ENCODE measurements around the gene SMIM7. TPM values are rescaled to one million over a fixed set of nuclear protein-coding genes. Genes with fewer than 3 reads are reported as not detected.

Gene SMIM7
- total RNA-seq, 2 experiments from 2014 or later: 44.3 to 47.4 TPM

DNA sequence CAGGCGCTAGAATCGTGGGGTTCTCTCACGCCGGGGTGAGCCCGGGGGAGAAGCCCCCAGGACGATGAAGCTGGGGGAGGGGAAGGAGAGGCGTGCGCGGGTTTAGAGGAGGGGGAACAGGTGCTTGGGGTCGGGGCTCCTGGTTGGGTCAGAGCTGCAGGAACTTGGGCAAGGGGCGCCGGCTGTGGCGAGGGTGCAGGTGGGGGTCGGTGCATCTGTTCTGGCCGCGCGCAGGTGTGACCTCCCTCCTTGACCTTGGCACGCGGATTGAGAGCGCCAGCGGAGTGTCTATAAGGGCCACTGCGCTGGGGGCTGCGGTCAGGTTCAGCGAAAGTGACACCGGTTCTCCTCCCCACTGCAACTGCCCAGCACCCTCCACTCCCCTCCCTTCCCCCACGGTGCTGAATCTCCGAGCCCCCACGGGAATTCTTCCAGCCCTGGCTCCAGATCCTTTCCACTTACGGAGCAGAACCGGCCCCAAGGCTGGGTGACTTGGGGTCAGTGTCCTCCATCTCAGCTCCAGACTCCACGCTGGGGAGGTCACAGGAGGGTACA, 1.6 kb upstream of the SMIM7 start:
- Histone ChIP-seq H3K4me3 (ENCODE audit: low read length) (peak overlapping the region; percentile 92), H3K4me1 (ENCODE audit: insufficient read depth, low read length) (peaks cover 51% of the 10 kb centered on the region), H3K27ac (ENCODE audit: low read depth in 1 of 2, low read length in 2 of 2) (no peak overlapping the region), H3K9me3 (ENCODE audit: control insufficient read depth in 1 of 2, insufficient read depth in 1 of 2, low read length in 2 of 2) (no peaks in the 10 kb centered on the region), H3K36me3 (ENCODE audit: insufficient read depth, low read length) (peaks cover 25% of the 10 kb centered on the region), H3K27me3 (ENCODE audit: control insufficient read depth in 1 of 2, insufficient read depth in 2 of 2, low read length in 2 of 2) (no peaks in the 10 kb centered on the region)
- intact Hi-C loops (cut with DNase I, micrococcal nuclease): loop anchor here in 1 of 2 experiments (2.0 kb wide), 1 partner anchor 119 kb away; the partner anchor contains the start of gene CHERP
- peaks cover 41% of the 10 kb centered on the region for H3K4me1 Mint-ChIP-seq (ENCODE audit: low read depth)
- no peak for ATAC-seq (ENCODE audit: poor library complexity)
- peak in 6 of 14 experiments; percentile 1 to 42 (median 18) for DNase-seq
- peak overlapping the region; percentile 27 for H3K27ac Mint-ChIP-seq
- ChIA-PET POLR2A (interaction anchor here (1.2 to 3.5 kb wide), 6 partner anchors 31 to 119 kb away, joined by 5 to 25 read pairs (median 8); partner anchors contain the start of genes MED26 and SLC35E1), CTCF (no interaction called here)
- peak overlapping the region; percentile 88 for H3K4me3 Mint-ChIP-seq
- H3K9me3 Mint-ChIP-seq: no peaks in the 10 kb centered on the region
- peaks cover 31% of the 10 kb centered on the region for H3K36me3 Mint-ChIP-seq (ENCODE audit: low read depth)
- H3K27me3 Mint-ChIP-seq: no peaks in the 10 kb centered on the region
- TF ChIP-seq, protein P1, sequence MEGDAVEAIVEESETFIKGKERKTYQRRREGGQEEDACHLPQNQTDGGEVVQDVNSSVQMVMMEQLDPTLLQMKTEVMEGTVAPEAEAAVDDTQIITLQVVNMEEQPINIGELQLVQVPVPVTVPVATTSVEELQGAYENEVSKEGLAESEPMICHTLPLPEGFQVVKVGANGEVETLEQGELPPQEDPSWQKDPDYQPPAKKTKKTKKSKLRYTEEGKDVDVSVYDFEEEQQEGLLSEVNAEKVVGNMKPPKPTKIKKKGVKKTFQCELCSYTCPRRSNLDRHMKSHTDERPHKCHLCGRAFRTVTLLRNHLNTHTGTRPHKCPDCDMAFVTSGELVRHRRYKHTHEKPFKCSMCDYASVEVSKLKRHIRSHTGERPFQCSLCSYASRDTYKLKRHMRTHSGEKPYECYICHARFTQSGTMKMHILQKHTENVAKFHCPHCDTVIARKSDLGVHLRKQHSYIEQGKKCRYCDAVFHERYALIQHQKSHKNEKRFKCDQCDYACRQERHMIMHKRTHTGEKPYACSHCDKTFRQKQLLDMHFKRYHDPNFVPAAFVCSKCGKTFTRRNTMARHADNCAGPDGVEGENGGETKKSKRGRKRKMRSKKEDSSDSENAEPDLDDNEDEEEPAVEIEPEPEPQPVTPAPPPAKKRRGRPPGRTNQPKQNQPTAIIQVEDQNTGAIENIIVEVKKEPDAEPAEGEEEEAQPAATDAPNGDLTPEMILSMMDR (IDR thresholded peaks at IDR 0.05): no peak

- TF ChIP-seq, protein P1 (IDR thresholded peaks at IDR 0.05): no peak
- POLR2A ChIA-PET: interaction anchor here (0.6 to 3.5 kb wide), 16 partner anchors 9 to 1281 kb away, joined by 3 to 25 read pairs (median 4); partner anchors contain the start of genes AKAP8, C19orf44, CALR3 and MED26
- ATAC-seq (ENCODE audit: poor library complexity) (no peak), DNase-seq (peak in 13 of 14 experiments; percentile 4 to 69 (median 32))
- CTCF ChIA-PET: interaction anchor here (1.5 kb wide), 1 partner anchor 120 kb away, joined by 3 read pairs; no protein-coding TSS in a partner anchor
- Histone ChIP-seq H3K4me3 (ENCODE audit: low read length) (peak within 1 kb of the TSS; percentile 92), H3K27ac (ENCODE audit: low read depth in 1 of 2, low read length in 2 of 2) (peak within 1 kb of the TSS; percentile 75 to 93), H3K27me3 (ENCODE audit: control insufficient read depth in 1 of 2, insufficient read depth in 2 of 2, low read length in 2 of 2) (no peaks in the 10 kb centered on the region), H3K9me3 (ENCODE audit: control insufficient read depth in 1 of 2, insufficient read depth in 1 of 2, low read length in 2 of 2) (no peaks in the 10 kb centered on the region), H3K4me1 (ENCODE audit: insufficient read depth, low read length) (peaks cover 51% of the 10 kb centered on the region), H3K36me3 (ENCODE audit: insufficient read depth, low read length) (peaks cover 31% of the 10 kb centered on the region)
- Mint-ChIP-seq H3K9me3 (no peaks in the 10 kb centered on the region), H3K4me1 (ENCODE audit: low read depth) (peaks cover 46% of the 10 kb centered on the region), H3K27me3 (no peaks in the 10 kb centered on the region), H3K27ac (peak within 1 kb of the TSS; percentile 98), H3K36me3 (ENCODE audit: low read depth) (peaks cover 37% of the 10 kb centered on the region), H3K4me3 (peak within 1 kb of the TSS; percentile 100)
- intact Hi-C loops (cut with DNase I, micrococcal nuclease): loop anchor here (1.0 to 2.0 kb wide), 3 partner anchors 33 to 119 kb away; partner anchors contain the start of genes CHERP (in 2 of the 2) and MED26 (in 1 of the 2)
These were observed 977 bp upstream of the SMIM7 start, which contains the start of gene TMEM38A for GRCh38 chr19:16660763-16661479. Gene TMEM38A, plus strand, starts transcription at chr19:16661139. Its CDS starts 79 bp downstream, at chr19:16661218.

DNA sequence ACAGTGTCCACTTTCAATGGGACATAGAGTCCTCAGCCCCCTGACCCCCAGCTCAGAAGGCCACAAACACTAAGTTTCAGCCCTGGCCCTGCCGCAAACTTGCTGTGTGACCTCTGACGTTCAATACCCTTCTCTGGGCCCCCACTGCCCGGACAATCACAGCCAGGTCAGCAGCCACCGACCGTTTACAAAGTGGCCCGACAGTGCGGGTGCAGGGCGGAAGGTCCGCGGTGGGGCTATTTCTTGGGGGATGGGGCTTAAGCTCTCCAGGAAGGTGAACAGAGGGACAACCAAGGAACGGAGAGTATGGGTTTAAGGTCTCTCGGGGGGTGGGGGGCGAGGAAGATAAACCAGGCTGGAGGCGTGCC, 496 bp downstream of the SMIM7 start:
- H3K4me3 ChIP-seq (ENCODE audit: low read length): peak overlapping the region; percentile 92
- peak overlapping the region; percentile 100 for H3K4me3 Mint-ChIP-seq
- POLR2A ChIA-PET: interaction anchor here (0.6 to 3.5 kb wide), 9 partner anchors 9 to 607 kb away, joined by 3 to 25 read pairs (median 6); partner anchors contain the start of genes BABAM1, C19orf44, CALR3 and KLF2
- H3K36me3 Mint-ChIP-seq (ENCODE audit: low read depth): peaks cover 51% of the 10 kb centered on the region
- no peaks in the 10 kb centered on the region for H3K9me3 ChIP-seq (ENCODE audit: control insufficient read depth in 1 of 2, insufficient read depth in 1 of 2, low read length in 2 of 2)
- H3K27ac Mint-ChIP-seq: peak overlapping the region; percentile 98
- ATAC-seq (ENCODE audit: poor library complexity) (no peak), DNase-seq (no peak)
- intact Hi-C loops (cut with DNase I, micrococcal nuclease): loop anchor here in 1 of 2 experiments (1.0 to 2.0 kb wide), 3 partner anchors 31 to 169 kb away; partner anchors contain the start of genes C19orf44, CALR3, MED26 and SIN3B
- H3K4me1 Mint-ChIP-seq (ENCODE audit: low read depth): peaks cover 50% of the 10 kb centered on the region
- CTCF ChIA-PET: interaction anchor here (0.6 to 1.9 kb wide), 3 partner anchors 21 to 118 kb away, joined by 3 to 6 read pairs (median 3); no protein-coding TSS in a partner anchor
- H3K27me3 ChIP-seq (ENCODE audit: control insufficient read depth in 1 of 2, insufficient read depth in 2 of 2, low read length in 2 of 2): no peaks in the 10 kb centered on the region
- H3K27ac ChIP-seq (ENCODE audit: low read depth in 1 of 2, low read length in 2 of 2): peak overlapping the region; percentile 75 to 93
- no peaks in the 10 kb centered on the region for H3K27me3 Mint-ChIP-seq
- no peaks in the 10 kb centered on the region for H3K9me3 Mint-ChIP-seq
- H3K4me1 ChIP-seq (ENCODE audit: insufficient read depth, low read length): peaks cover 51% of the 10 kb centered on the region
- peaks cover 44% of the 10 kb centered on the region for H3K36me3 ChIP-seq (ENCODE audit: insufficient read depth, low read length)
- TF ChIP-seq, protein P1 (IDR thresholded peaks at IDR 0.05): no peak
